GM18526 (cell line): ENCODE data around the gene LAMA2.

Experiments
- POLR2A ChIP-seq: IDR thresholded peaks from 3 replicates; pipeline ENCODE4 v1.6.1; 2011; ENCODE audit not compliant: insufficient read length; ENCODE audit errors: extremely low read depth

Gene LAMA2

DNA sequence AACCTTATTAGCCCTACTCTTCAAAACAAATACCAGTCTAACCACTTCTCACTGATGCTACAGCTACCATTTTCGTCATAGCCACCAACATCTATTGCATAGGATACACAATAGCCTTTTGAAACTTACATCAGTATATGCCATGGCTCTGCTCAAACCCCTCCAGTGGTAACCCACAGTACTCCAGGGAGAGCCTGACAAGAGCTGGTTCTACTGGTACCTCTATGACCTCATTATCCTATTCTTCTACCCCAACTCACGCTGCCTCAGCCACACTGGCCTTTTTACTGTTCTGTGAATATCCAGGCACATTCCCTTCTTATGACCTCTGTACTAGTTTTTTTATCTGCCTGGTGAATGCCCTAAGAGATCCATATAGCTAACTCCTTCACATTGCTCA is 669.5 kb downstream of the LAMA2 start:
- TF ChIP-seq POLR2A: no peak

DNA sequence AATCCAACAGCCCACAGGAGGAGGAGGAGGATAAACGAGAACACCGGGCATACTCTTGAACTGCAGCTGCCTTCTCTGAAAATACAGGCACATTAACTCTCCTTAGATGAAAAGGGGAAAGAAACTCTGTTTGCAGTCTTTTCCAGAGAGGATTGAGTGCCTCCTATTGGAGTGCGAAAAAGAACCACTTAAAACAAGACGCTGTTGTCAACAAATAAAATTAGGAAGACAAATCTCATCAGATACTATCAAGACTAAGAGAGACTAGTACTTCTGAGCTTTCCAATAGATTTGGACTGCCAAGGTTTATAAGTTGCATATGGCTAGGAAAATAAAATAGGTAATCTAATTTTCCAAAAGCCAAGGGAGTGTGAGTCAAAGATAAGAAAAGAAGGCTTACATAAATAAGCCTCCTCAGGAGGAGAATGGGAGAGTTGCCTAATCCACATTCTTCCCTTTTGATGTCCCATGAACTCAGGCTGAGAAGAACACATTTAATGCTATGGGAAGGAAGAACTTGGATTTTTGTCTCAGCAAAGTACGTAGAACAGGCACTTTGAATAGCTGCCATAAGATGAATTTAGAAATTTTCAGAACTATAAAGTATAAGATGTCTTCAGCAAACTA is 672.4 kb downstream of the LAMA2 start:
- TF ChIP-seq POLR2A: no peak

DNA sequence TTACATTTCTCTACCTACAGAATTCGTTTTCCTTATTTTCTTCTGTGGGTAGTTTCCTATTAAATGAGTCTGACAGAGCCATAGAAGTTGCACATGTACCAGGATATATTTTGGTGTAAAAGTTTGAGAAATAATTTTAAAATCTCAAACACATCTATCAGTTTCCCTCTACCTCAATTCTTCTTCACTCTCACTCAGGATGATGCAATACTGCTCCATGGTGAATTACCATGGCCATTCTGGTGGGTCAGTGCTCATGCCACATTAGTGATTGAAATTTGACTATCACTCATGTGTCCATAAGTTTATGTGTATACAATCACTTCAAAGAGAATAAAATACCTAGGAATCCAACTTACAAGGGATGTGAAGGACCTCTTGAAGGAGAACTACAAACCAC is 675.3 kb downstream of the LAMA2 start:
- no peak for TF ChIP-seq POLR2A

DNA sequence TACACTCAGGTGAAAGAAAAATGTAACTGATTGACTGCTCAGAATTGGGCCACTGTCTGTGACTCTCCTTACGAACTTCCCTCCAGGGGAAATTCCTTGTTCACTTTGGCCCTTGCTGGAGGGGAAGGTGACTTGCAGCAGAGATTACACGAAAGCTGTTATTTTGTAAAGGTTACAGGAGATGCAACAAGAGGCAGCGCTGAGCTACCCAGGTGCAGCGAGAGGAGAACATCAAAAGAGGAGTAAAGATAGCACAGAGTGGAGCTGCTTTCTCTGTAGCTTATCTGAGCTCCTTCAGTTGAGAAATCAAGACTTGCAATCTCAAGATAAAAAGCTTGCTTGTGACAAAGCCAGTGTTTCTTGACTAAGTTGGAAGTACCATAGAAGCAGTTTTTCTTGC is 682.4 kb downstream of the LAMA2 start:
- no peak for TF ChIP-seq POLR2A

DNA sequence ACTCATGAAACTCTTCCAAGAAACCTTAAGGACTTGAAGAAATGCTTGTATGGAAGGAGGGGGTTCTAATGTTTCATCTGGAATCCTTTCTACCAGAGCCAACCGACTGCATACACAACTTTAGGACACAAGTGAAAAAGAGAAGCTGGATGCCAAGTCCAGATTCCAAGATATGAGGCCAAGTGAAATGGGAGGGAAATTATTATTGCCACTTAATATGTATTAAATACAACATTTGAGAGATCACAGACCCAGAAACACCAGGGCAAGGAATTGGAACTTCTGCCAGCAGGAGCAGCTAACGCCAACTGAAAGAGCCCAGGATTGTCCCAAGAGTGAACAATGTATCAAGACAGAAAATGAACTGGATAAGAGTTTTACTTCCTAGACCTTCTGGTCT is 682.9 kb downstream of the LAMA2 start:
- no peak for TF ChIP-seq POLR2A
